HG03064 (cell line): ENCODE measurements around the gene ANKRD55.
A peak's percentile ranks its signal among the peaks of the same experiment; 100 is the strongest.
"Not testable (repeated sequence)": the region's sequence is repeated elsewhere in the genome, so short reads cannot be mapped to it uniquely, and the experiment has no call there.

Source experiments
- ATAC-seq: cut with Tn5 transposase; IDR thresholded peaks from one replicate; pipeline ENCODE4 v1.9.1; 2021; ENCODE audit warnings: low read depth; ENCODE audit not compliant: unreplicated experiment

ANKRD55 gene

DNA sequence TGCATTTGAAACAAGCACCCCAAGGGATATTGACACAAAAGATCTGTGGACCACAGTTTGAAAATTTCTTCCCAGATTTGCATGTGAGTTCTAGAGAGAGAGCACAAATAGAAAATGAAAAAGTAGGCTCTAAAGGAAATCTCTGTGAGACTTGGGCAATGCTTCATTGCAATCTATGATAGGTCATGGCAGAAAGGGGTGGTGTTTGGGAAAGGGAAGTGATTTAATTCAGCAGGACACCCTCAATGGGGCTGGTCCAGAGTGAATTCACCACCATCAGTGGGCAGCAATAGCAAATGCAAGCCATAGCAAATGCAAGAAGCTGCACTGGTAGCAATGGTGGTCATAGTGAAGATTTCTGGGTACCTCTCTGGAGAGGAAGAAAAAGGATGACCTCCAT lies 58.1 kb downstream of the ANKRD55 start:
- ATAC-seq, result no peak

DNA sequence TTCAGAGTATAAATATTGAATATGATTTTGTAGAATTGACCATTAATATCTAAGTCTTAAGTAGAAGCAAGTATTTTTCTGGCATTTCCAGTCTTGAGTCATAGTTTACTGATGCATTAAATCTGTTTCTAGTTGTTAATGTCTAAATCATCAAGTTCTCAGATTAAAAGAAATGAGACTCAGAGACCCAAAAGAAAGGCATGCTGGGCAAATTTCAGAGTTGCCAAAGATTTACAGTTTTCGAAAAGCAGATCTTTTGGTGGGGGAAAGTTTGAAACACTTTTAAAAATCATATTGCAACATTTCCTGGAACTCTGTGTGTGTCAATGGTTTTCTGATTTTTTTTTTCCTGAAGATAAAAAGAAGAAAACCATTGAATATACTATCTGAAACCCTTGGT lies 60.9 kb downstream of the ANKRD55 start:
- ATAC-seq, result no peak

DNA sequence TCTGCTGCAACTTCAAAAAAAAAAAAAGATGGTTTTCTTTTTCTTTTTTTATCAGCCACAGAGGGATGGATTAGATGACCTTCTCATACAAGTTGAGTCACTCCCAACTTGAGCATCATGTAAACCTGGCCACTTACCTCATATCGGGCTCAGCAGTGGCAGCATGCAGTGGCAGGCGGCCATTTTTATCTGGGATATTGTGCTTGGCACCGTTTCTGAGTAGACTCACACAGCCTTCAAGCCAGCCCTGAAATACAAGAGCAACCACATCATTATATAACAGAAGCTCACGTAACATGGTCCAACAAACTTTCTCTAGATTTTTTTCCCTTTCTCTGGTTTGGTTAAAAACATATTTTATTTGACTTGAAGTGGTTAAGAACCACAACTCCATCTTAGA lies 62.6 kb downstream of the ANKRD55 start:
- no peak for ATAC-seq

DNA sequence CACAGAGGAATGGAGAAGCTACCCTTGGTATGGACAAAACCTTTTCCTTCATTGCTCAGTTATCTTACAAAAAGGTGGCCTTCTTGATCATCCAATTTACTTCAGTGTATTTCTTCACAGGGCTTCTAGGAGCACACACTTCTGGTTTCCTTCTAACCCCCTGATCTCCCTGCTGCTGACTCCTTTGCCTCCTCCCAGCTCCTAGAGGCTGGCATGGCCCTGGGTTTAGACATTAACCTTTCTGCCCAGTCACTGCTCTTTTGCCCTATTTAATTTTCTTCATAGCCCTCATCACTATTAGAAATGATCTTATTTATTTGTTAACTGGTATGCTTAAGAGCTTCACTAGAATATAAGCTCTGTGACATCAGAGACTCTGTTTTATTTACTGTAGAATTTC lies 63.2 kb downstream of the ANKRD55 start:
- ATAC-seq, result no peak

DNA sequence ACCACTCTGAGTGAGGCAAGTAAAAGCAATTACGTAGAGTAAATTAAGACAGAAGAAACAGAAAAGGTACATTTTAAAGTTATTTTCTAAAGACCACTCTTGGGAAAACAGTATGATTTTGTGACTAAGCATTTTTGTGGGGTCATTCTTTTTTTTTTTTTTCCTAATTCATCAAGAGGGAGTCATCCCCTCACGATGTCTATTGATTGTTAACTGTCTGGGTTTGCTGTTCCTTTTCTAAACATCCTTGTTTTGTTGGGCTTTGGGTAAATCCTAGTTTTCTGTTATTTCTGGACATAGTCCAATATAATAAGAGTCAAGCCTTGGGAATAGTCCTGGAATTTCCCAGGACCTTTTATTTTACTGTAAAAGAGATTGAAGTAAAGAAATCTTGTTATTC lies 63.8 kb downstream of the ANKRD55 start:
- no peak for ATAC-seq

DNA sequence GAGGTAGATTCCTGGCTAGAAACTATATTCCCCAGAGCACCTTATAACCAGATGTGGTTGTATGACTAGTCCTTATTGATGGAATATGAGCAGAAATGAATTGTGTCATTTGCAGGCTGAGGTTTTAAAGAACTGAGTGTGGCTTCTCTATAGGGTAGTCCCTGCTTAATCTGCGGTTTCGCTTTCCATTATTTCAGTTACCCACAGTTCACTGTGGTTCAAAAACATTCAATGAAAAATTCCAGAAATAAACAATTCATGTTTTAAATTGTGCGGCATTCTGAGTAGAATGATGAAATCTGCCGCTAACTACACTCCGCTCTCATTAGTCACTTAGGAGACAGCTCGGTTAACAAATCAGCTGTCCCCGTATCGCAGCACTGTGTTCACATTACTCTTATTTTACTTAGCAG lies 65.1 kb downstream of the ANKRD55 start:
- ATAC-seq, result no peak

DNA sequence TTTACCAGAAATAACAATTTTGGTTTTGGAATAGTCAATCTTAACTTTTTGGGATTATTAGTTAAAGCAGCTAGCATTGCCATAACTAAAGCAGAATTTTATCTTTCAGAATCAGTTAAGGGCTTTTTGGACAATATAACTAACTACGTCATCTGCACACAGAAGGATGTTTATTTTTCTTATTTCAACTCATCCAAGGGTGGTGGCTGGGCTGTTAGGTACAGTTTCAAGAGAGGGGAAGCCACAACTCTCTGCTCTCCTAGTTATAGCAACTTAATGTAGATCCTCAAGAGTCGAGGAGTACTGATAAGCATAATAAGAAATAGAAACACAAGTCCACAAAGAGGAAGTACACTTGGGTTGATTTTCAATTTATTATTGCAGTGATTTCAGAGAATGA lies 65.6 kb downstream of the ANKRD55 start:
- no peak for ATAC-seq

DNA sequence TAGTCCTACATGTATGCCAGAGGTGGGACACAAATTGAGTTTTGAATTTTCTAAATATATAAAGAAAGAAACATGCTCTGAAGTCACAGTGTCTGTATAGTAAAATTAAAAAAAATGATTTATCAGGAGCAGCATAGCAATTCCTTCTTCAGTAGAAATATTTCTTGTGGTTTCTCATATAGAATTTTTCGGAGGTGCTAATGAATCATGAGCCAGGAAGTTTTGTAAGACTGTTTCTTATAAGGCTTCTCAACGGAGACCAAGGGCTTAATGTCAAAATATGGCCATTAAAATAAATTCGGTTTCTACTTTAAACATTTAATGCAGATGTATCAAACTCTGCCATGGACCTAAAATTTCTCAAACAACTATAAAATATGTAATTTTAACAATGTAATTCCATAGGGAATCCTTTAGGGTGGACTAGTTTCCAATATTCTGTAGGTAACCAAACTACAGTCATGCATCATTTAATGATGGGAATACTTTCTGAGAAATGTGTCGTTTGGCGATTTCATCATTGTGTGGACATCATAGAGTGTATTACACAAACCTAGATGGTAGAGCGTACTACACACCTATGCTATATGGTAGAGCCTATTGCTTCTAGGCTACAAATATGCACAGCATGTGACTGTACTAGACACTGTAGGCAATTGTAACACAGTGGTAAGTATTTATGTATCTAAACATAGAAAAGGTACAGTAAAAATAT lies 66.3 kb downstream of the ANKRD55 start:
- ATAC-seq, result no peak

DNA sequence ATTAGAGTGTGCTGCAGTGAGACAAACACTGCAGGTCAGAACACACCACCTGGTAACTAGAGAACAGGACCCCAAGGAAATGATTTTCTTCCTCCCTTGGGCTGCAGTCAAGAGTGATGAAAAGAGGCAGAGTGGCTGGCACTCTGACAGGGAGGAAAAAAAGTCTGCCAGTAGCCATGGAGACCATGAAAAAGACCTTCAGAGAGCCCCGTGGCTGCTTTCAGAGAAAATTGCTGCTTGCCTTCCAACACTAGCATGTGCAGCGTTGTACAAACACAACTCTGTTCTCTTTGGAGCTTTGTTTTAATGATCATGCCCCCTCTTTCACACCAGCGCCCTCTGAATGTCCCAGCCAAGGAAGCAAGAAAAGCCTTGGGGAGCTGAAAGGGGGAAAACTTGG lies 68.8 kb downstream of the ANKRD55 start:
- no peak for ATAC-seq

DNA sequence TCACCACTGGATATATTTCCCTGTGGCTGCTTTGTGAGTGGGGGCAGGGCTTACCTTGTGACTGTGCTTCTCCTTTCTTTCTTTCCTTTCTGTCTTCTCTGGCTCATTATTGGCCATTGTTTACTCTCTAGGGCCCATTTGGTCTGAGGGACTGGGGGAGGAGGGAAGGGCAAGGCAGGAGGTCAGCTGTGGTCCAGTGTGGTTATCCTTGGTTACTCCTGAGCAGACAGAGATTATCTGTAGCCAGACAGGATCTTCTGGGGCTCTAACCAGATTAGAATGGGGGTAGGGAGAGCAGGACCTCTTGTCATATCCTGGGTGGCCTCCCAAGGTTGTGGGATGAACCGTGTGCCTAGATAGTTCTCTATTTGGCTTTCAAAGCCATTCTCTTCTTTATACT lies 71.2 kb downstream of the ANKRD55 start:
- no peak for ATAC-seq

DNA sequence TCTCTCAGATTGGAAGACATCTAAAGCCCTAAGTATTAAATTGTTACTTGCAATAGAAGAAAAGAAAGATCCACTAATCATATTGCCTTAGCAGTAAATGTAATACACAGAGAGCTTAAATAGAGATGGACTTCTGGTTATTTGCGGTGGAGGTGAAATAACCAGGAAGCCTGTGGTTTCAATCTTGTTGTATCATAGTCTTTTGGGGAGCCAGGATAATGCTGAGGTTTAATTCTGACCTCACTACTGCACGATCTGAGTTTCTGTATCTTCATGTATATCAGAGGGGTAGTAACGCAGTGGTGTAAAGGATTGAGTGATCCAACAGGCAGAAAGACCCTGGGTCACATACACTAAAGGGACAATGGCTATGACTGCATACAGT lies 71.7 kb downstream of the ANKRD55 start:
- no peak for ATAC-seq

DNA sequence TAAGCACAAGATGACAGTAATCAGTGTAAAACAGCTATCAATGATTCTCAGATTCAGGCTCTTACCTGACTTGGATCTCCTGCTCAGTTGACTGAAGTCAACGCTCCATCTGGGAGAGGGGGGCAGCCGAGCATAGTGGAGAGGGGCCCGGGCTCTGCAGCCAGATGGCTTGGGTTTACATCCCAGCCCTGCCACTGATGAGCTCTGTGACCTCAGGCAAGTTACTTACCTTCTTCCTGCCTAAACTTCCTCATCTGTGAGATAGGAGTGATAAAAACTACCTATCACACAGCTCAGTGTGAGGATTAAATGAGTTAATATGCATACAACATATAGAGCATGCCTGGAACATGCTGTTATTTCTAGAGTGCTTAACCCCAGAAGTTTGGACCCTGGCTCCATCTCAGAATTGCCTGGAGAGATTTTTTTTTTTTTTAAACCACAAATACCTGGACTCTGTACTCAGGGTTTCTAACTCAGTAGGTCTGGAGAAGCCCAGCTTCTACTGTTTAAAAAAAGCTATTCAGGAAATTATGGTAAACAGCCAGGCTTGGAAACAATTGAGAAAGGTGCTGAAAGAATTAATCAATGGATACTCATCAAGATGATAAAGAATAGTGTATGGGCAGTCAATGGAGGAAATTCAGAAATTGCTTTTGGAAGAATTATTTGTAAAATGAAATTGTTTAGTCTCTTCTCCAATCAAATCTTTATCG lies 72.2 kb downstream of the ANKRD55 start:
- ATAC-seq, result no peak

DNA sequence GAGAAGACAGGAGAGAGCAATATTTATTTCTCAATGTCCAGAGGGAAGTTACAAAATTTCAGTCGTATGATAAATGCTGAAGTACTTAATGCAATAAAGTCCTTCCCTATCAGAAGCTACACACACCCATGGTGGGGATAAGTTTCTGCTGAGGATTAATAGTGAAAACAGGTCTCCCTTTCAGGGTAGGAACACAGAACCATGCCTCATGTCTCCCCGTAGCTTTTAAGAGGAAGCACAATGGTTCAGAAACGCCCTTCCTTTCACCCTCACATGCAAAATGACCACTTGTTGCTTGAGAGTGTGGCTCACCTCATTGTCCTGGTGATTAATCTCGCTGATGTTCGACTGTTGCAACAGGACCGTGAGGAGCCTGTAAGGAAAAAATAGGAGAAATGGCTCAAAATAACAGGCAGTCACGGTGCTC lies 73.6 kb downstream of the ANKRD55 start:
- no peak for ATAC-seq

DNA sequence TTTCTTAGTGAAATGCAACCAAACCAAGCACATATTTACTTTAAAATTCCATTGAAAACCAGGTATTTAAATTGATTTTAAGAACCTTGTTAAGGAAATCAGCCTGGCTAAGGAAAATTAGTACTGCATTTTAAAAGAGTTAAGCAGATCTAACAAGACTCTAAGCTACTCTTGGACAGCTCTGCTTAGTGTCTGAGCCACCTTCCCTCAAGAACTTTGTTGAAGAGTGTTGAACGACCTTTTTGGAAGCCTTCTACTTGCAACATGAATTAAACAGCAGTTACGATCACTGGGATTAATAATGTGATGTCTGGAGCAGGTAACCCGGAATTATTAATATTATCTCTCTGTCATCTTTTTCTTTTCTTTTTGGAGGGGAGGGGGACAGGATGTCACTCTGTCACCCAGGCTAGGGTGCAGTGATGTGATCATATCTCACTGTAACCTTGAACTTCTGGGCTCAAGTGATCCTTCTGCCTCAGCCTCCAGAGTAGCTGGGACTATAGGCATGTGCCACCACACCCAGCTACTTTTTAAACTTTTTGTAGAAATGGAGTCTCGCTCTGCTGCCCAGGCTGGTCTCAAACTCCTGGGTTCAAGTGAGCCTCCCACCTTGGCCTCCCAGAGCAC lies 74.7 kb downstream of the ANKRD55 start:
- no peak for ATAC-seq

DNA sequence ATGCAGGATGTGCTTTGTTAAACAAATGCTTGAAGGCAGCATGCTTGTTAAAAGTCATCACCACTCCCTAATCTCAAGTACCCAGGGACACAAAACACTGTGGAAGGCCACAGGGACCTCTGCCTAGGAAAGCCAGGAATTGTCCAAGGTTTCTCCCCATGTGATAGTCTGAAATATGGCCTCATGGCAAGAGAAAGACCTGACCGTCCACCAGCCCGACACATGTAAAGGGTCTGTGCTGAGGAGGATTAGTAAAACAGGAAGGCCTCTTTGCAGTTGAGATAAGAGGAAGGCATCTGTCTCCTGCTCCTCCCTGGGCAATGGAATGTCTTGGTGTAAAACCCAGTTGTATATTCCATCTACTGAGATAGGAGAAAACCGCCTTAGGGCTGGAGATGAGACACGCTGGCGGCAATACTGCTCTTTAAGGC lies 75.9 kb downstream of the ANKRD55 start:
- ATAC-seq, result not testable (repeated sequence)

DNA sequence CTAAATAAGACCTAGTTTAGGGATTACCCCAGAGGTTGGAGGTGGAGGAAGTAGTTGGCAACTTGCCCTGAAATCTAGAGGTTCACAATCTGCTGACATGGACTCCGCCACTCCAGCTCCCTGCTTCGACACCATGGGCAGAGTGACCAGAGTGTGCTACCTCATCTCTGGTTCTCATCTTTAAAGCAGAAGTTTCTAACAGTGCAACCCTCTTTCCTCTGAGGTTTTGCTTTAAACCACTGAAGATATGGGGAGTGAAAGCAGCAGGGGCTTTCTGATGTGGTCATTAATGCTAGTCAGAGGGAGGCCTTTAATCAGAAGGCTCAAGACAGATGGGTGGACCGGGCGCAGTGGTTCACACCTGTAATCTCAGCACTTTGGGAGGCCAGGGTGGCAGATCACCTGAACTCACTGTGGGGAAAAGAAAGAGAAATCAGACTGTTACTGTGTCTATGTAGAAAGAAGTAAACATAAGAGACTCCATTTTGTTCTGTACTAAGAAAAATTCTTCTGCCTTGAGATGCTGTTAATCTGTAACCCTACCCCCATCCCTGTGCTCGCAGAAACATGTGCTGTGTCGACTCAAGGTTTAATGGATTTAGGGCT lies 76.4 kb downstream of the ANKRD55 start:
- ATAC-seq, result peak; percentile 65

DNA sequence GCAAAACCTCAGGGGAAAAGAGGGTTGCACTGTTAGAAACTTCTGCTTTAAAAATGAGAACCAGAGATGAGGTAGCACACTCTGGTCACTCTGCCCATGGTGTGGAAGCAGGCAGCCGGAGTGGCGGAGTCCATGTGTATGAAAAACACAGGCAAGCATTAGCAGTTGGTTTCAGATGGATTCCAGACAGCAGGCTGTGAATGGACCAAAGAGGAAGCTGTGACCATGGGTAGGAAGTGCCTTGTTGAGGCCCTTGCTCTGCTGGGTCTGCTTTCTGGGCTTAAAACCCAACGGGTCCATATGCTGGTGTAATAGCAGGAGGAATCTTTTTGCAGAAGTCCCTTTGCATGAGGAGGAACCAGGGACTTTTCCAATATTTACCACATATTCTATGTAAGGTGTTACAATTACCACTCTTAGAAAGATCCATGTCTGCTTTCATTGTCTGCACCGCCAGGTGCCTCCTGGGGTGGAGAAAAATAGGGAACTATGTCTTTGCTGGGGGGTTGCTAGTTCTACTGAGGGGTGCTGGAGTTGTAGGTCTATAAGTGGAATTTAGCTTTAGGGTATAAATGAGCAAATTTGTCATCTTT lies 77.0 kb downstream of the ANKRD55 start:
- ATAC-seq, result peak; percentile 14

DNA sequence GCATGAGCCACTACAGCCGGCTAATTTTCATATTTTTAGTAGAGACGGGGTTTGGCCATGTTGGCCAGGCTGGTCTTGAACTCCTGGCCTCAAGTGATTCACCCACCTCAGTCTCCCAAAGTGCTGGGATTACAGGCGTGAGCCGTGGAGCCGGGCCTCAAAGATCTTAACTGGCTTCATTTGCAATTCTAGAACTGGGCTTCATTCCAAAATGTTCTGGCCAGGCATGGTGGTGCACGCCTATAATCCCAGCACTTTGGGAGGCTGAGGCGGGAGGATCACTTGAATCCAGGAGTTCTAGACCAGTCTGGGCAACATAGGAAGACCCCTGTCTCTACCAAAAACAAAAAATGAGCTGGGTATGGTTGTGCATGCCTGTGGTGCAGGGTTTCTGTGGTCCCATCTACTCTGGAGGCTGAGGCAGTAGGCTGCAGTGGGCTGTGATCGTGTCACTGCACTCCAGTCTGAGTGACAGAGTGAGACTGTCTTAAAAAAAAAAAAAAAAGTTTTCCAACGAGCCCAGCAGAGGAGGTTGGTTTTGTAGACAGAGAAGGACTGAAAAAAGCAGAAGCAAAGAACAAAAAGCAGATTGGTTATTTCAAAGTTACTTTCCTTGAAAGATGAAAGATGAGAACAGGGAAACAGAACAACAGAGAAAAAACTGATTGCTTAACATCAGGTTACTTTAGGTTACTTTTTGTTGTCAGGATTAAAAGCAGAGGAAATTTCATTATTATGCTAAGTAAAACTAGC lies 78.2 kb downstream of the ANKRD55 start:
- ATAC-seq, result no peak

DNA sequence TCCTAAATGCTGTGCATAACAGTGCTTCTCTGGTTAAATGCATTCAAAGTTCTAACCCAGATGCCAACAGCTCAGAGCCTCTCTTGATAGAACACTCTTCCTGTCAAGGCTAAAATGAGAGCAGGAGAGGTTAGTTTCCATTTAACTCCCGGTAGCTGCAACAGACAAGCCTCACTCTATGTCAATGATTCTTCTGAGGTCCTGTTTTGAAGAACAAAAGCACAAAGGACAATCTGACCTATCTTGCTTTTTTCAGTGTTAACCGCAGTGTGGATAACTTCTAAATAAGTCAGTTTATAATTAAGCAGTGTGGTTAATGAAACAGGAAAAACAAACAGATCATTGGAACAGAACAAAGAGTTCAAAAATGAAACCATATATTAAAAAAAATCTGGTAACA lies 80.7 kb downstream of the ANKRD55 start:
- no peak for ATAC-seq

DNA sequence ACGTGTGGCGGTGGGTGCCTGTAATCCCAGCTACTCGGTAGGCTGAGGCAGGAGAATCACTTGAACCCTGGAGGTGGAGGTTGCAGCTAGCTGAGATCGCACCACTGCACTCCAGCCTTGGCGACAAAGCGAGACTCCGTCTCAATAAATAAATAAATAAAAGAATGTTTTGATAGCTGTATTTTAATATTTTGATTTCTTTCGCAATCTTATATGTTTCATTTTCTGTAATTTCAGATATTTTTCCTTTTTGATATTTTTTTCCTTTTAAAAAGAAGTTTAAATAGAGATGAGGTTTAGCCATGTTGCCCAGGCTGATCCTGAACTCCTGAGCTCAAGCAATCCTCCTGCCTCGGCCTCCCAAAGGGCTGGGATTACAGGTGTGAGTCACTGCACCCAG lies 82.4 kb downstream of the ANKRD55 start:
- not testable (repeated sequence) for ATAC-seq
